ENCODE results near the gene EGFL8. TPM values are rescaled to one million over a fixed set of nuclear protein-coding genes. Genes with fewer than 3 reads are reported as not detected.

Gene EGFL8
- total and polyA plus RNA-seq, 8 donors, result 8.1 to 35.2 (median 23.2) TPM

DNA sequence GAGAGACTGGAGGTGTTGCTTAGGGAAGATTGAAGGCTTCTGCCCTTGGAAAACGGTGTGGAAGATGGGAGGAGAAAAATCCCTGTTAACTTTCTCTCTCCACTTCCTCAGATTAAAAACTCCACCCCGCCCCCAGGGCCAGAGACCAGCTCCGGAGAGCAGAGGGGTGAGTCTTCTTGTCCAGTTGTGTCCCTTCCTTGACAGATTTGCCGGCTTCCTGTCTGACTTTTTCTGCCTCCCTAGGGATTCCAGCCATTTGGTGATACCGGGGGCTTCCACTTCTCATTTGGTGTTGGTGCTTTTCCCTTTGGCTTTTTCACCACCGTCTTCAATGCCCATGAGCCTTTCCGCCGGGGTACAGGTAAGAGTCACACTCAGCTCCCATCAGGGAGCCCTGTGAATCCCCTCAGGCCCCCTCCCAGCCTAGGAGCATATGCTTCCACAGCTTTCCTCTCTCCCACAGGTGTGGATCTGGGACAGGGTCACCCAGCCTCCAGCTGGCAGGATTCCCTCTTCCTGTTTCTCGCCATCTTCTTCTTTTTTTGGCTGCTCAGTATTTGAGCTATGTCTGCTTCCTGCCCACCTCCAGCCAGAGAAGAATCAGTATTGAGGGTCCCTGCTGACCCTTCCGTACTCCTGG lies 15.5 kb downstream of the EGFL8 start:
- Histone ChIP-seq H3K27me3 (no peaks in the 10 kb centered on the region), H3K36me3 (peaks cover 0 to 34% of the 10 kb centered on the region in 2 donors), H3K4me3 (peak overlapping the region in 1 of 2 donors; percentile 79), H3K4me1 (peaks cover 36 to 79% of the 10 kb centered on the region in 2 donors), H3K9me3 (no peaks in the 10 kb centered on the region), H3K27ac (peak overlapping the region in 1 of 2 donors; percentile 7)
- intact Hi-C loops (cut with DNase I), result no loop called here
- TF ChIP-seq CTCF (IDR thresholded peaks at IDR 0.05), result no peak
- no peak for ATAC-seq
- no peak for DNase-seq

DNA sequence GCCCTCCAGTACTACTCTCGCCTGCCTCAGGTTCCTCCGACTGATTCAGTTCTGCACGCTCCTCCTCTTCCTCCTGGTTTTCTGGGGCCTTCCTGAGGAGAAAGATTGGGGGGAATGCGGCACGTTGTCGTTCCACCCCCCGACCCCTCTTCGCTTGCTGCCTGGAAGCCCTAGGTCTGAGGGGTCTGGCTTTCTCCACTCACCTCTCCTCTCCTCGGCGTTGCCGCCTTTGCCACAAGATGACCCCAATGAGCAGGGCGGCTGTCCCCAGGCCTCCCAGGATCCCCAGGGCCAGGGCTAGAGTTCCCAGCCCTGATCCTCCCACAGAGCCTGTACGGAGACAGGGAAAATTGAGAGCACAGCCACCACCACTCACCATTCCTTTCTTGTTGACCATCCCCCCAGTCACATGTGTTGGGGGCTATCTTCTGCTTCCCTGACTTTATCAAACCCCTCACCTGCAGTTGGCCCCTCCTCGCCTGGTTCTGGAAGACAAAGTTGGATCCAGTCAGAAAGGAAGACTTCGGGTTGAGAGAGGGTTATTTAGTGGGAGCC lies 16.8 kb downstream of the EGFL8 start:
- Histone ChIP-seq H3K36me3 (peaks cover 0 to 39% of the 10 kb centered on the region in 2 donors), H3K4me1 (peaks cover 31 to 81% of the 10 kb centered on the region in 2 donors), H3K27me3 (no peaks in the 10 kb centered on the region), H3K27ac (peak overlapping the region in 1 of 2 donors; percentile 57), H3K9me3 (no peaks in the 10 kb centered on the region), H3K4me3 (no peak overlapping the region)
- intact Hi-C loops (cut with DNase I), result no loop called here
- DNase-seq (no peak), ATAC-seq (no peak)
- TF ChIP-seq CTCF (IDR thresholded peaks at IDR 0.05), result no peak

GRCh38 chr6:32181915-32182529 lies 17.6 kb downstream of the EGFL8 start:
- DNase-seq (no peak), ATAC-seq (no peak)
- H3K27me3 ChIP-seq, result no peaks in the 10 kb centered on the region
- no peaks in the 10 kb centered on the region for H3K9me3 ChIP-seq
- H3K4me1 ChIP-seq, result peaks cover 23 to 81% of the 10 kb centered on the region in 2 donors
- peak overlapping the region in 1 of 2 donors; percentile 57 for H3K27ac ChIP-seq
- no peak overlapping the region for H3K4me3 ChIP-seq
- no peak for TF ChIP-seq CTCF (IDR thresholded peaks at IDR 0.05)
- H3K36me3 ChIP-seq, result peaks cover 0 to 47% of the 10 kb centered on the region in 2 donors
- intact Hi-C loops (cut with DNase I), result no loop called here

DNA sequence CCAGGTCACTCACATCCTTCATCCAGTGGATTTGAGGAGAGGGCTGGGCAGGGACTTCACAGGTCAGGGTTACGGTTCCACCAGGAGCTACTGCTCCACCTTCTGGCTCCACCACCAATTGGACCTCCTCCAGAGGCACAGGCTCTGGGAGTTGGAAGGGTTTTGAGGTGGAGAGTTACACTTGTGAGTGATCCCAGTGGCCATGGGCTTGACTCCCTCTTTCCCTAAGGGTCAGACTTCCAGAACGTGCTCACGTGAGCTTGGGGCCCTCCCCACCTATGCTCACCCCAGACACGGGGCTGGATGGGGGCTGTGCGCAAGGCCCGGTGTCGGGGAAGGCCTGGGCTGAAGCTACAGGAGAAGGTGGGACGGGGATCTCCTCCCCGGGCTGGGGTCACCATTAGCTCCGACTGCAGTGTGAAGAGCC lies 18.2 kb downstream of the EGFL8 start:
- H3K4me3 ChIP-seq, result no peak overlapping the region
- peaks cover 0 to 52% of the 10 kb centered on the region in 2 donors for H3K36me3 ChIP-seq
- peaks cover 22 to 83% of the 10 kb centered on the region in 2 donors for H3K4me1 ChIP-seq
- H3K9me3 ChIP-seq, result no peaks in the 10 kb centered on the region
- ATAC-seq, result no peak
- no peak for DNase-seq
- intact Hi-C loops (cut with DNase I), result no loop called here
- peak overlapping the region; percentile 57 to 68 for H3K27ac ChIP-seq
- TF ChIP-seq CTCF (IDR thresholded peaks at IDR 0.05), result no peak
- H3K27me3 ChIP-seq, result no peaks in the 10 kb centered on the region

- H3K36me3 ChIP-seq, result peaks cover 0 to 57% of the 10 kb centered on the region in 2 donors
- no peaks in the 10 kb centered on the region for H3K9me3 ChIP-seq
- H3K27ac ChIP-seq, result peak overlapping the region; percentile 57 to 68
- H3K27me3 ChIP-seq, result no peaks in the 10 kb centered on the region
- no peak overlapping the region for H3K4me3 ChIP-seq
- no peak for DNase-seq
- peaks cover 22 to 88% of the 10 kb centered on the region in 2 donors for H3K4me1 ChIP-seq
- intact Hi-C loops (cut with DNase I), result no loop called here
- ATAC-seq, result no peak
- TF ChIP-seq CTCF (IDR thresholded peaks at IDR 0.05), result no peak
These were observed 18.6 kb downstream of the EGFL8 start for GRCh38 chr6:32183030-32183429.
